A673 (cell line): Measurements from ENCODE around the gene THBS2.

Experiments
- CTCF ChIP-seq: fragments of 300-800, 200-600 bp; sonication (generic); conservative IDR thresholded peaks from 2 replicates; pipeline ENCODE4 v1.5.1; 2017; ENCODE audit warnings: low read depth, mild to moderate bottlenecking, antibody characterized with exemption, low read length, moderate library complexity, mixed read lengths
- EZH2 ChIP-seq: fragments of 200-600 bp; sonication (generic); IDR thresholded peaks from 2 replicates; pipeline ENCODE4 v1.6.1; 2017; ENCODE audit warnings: borderline replicate concordance, low read depth, mild to moderate bottlenecking, mixed read lengths, antibody characterized with exemption, low read length; ENCODE audit not compliant: poor library complexity, severe bottlenecking

- no peak for TF ChIP-seq CTCF
- no peak for TF ChIP-seq EZH2
These were observed 14.6 kb upstream of the THBS2 start for GRCh38 chr6:169268276-169268675.
